ENCODE results near the gene NRARP. TPM values are rescaled to one million over a fixed set of nuclear protein-coding genes. Genes with fewer than 3 reads are reported as not detected.
A peak's percentile ranks its signal among the peaks of the same experiment; 100 is the strongest.

NRARP gene
- total RNA-seq, 1 experiment from 2014 or later, result 23.8 TPM

GRCh38 chr9:137295238-137295811, 6.7 kb downstream of the NRARP start:
- no peak overlapping the region for H3K27ac ChIP-seq (ENCODE audit: insufficient read length, low read depth, low read length)
- no peak overlapping the region for H2AFZ ChIP-seq (ENCODE audit: low read length)
- no peaks in the 10 kb centered on the region for H3K9me3 ChIP-seq (ENCODE audit: control insufficient read depth, low read depth, low read length)
- H3K4me2 ChIP-seq (ENCODE audit: insufficient read depth, insufficient read length, low read length), result peak overlapping the region; percentile 37
- peak overlapping the region; percentile 44 for H3K18ac ChIP-seq (ENCODE audit: insufficient read length, low read depth, low read length)
- H4K5ac ChIP-seq (ENCODE audit: insufficient read length, low read depth, low read length), result no peak overlapping the region
- Mint-ChIP-seq H3K27ac (no peak overlapping the region; a peak in 1 of 7 replicates), H3K36me3 (ENCODE audit: insufficient read depth in 1 of 3, low read depth in 3 of 3) (peaks cover 0 to 4% (median 3%) of the 10 kb centered on the region in 3 experiments; a peak in 3 of 7 replicates), H3K27me3 (ENCODE audit: low read depth) (peaks cover 48% of the 10 kb centered on the region), H3K4me1 (peaks cover 32 to 40% of the 10 kb centered on the region in 2 experiments), H3K9me3 (peaks cover 3 to 6% of the 10 kb centered on the region in 2 experiments), H3K4me3 (peak overlapping the region; percentile 37 to 71; a peak in 3 of 5 replicates)
- H3K4ac ChIP-seq (ENCODE audit: low read depth, low read length), result no peak overlapping the region
- H3K9ac ChIP-seq (ENCODE audit: extremely low read depth, insufficient read length, low read length), result no peak overlapping the region
- H2BK20ac ChIP-seq (ENCODE audit: low read depth, low read length, poor library complexity, severe bottlenecking), result no peak overlapping the region
- peaks cover 5% of the 10 kb centered on the region; the same call in 1 of the 2 replicates for H3K4me1 ChIP-seq (ENCODE audit: insufficient read depth, low read length)
- no peak overlapping the region for H3K14ac ChIP-seq (ENCODE audit: insufficient read depth, low read length)
- no peaks in the 10 kb centered on the region for H3K79me2 ChIP-seq (ENCODE audit: insufficient read depth, low read length)
- WGBS (ENCODE audit: extremely low coverage, insufficient read length, low lambda C conversion rate), result no CpG with 5 or more reads among the region's 76 CpGs
- H2BK15ac ChIP-seq (ENCODE audit: low read depth, low read length), result no peak overlapping the region
- no peak overlapping the region for H4K8ac ChIP-seq (replicated peaks; ENCODE audit: insufficient read length, low read depth, low read length)
- H3K79me1 ChIP-seq (ENCODE audit: insufficient read depth, low read depth, low read length, poor library complexity, severe bottlenecking), result no peaks in the 10 kb centered on the region
- H3K56ac ChIP-seq (ENCODE audit: insufficient read length, low read depth, low read length), result no peak overlapping the region
- no peak overlapping the region for H2BK12ac ChIP-seq (ENCODE audit: insufficient read length, low read depth, low read length)
- no peak overlapping the region for H2BK120ac ChIP-seq (ENCODE audit: low read depth, low read length, poor library complexity, severe bottlenecking)
- H2AK5ac ChIP-seq (ENCODE audit: insufficient read length, low read length), result no peak overlapping the region
- peak; percentile 66 for DNase-seq
- H4K91ac ChIP-seq (ENCODE audit: insufficient read length, low read depth, low read length), result no peak overlapping the region
- H3K27me3 ChIP-seq (ENCODE audit: insufficient read depth, low read length), result peaks cover 5% of the 10 kb centered on the region; the same call in 1 of the 2 replicates
- TF ChIP-seq CTCF (conservative IDR thresholded peaks at IDR 0.05), result peak; percentile 58; the same call in 2 of the 3 replicates
- H4K20me1 ChIP-seq (ENCODE audit: control insufficient read depth, insufficient read depth, insufficient read length), result no peaks in the 10 kb centered on the region
- H3K23me2 ChIP-seq (ENCODE audit: insufficient read length, low read depth, low read length, poor library complexity, severe bottlenecking), result peaks cover 7% of the 10 kb centered on the region
- H3K23ac ChIP-seq (ENCODE audit: insufficient read length, low read depth, low read length), result no peak overlapping the region
- no peak overlapping the region for H3T11ph ChIP-seq (ENCODE audit: low read length)
- no peak overlapping the region for H2BK5ac ChIP-seq (ENCODE audit: insufficient read length, low read length)
